NCI-H1694 (cell line): ENCODE results near the gene RPS19BP1.
A peak's percentile ranks its signal among the peaks of the same experiment; 100 is the strongest.

Experiments
- DNase-seq: peaks from one replicate; lab custom pipeline; 2025; lab: John Stamatoyannopoulos, UW

Gene RPS19BP1

GRCh38 chr22:39490135-39490798 lies 42.3 kb downstream of the RPS19BP1 start:
- DNase-seq, result peak; percentile 91

- no peak for DNase-seq
Measured at GRCh38 chr22:39489094-39490068, 43.2 kb downstream of the RPS19BP1 start.

GRCh38 chr22:39488563-39489083 lies 43.9 kb downstream of the RPS19BP1 start:
- no peak for DNase-seq

- no peak for DNase-seq
Measured at GRCh38 chr22:39487826-39488520, 44.6 kb downstream of the RPS19BP1 start.

GRCh38 chr22:39486951-39487825 lies 45.4 kb downstream of the RPS19BP1 start:
- no peak for DNase-seq

- DNase-seq, result no peak
Measured at GRCh38 chr22:39482768-39483167, 49.8 kb downstream of the RPS19BP1 start.

GRCh38 chr22:39481595-39481994 lies 51.0 kb downstream of the RPS19BP1 start:
- DNase-seq, result no peak

GRCh38 chr22:39481054-39481453 lies 51.5 kb downstream of the RPS19BP1 start:
- DNase-seq, result no peak

GRCh38 chr22:39480557-39480956 lies 52.0 kb downstream of the RPS19BP1 start:
- DNase-seq, result no peak

- no peak for DNase-seq
Measured at GRCh38 chr22:39479254-39479653, 53.3 kb downstream of the RPS19BP1 start.
